AG04449 (cell line): Measurements from ENCODE around the gene CRACDL.

Experiments used
- CTCF ChIA-PET: fragments of 350-600 bp; formaldehyde crosslinking; extraction: SDS; loops from one replicate; lab custom pipeline; 2021; ENCODE audit warnings: antibody characterized with exemption; lab: Yijun Ruan, JAX
- POLR2A ChIA-PET: fragments of 400-600, 350-600 bp; formaldehyde crosslinking; extraction: SDS; loops from one replicate; lab custom pipeline; 2020; ENCODE audit warnings: antibody characterized with exemption, inconsistent platforms; lab: Yijun Ruan, JAX
- DNase-seq: peaks from one replicate; pipeline ENCODE4 v3.0.0-alpha.2; 2010; ENCODE audit warnings: low read depth, low spot score
- H3K4me3 ChIP-seq: 2 replicates; pipeline ENCODE4 v1.5.1; 2011; ENCODE audit warnings: low read depth, mild to moderate bottlenecking, control low read depth, low read length
- TF ChIP-seq, protein P1 (sequence below): IDR thresholded peaks from one replicate; pipeline ENCODE4 v1.5.1; 2011; ENCODE audit warnings: mild to moderate bottlenecking, moderate library complexity, low read length, control low read depth, inconsistent platforms; ENCODE audit not compliant: insufficient read depth; ENCODE audit errors: missing control alignments

Gene CRACDL, protein sequence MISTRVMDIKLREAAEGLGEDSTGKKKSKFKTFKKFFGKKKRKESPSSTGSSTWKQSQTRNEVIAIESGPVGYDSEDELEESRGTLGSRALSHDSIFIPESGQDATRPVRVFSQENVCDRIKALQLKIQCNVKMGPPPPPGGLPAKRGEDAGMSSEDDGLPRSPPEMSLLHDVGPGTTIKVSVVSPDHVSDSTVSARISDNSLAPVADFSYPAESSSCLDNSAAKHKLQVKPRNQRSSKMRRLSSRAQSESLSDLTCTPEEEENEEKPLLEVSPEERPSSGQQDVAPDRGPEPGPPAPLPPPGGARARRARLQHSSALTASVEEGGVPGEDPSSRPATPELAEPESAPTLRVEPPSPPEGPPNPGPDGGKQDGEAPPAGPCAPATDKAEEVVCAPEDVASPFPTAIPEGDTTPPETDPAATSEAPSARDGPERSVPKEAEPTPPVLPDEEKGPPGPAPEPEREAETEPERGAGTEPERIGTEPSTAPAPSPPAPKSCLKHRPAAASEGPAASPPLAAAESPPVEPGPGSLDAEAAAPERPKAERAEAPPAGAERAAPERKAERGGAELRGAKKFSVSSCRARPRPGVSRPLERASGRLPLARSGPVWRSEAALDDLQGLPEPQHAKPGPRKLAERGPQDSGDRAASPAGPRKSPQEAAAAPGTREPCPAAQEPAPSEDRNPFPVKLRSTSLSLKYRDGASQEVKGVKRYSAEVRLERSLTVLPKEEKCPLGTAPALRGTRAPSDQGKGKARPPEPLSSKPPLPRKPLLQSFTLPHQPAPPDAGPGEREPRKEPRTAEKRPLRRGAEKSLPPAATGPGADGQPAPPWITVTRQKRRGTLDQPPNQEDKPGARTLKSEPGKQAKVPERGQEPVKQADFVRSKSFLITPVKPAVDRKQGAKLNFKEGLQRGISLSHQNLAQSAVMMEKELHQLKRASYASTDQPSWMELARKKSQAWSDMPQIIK

DNA sequence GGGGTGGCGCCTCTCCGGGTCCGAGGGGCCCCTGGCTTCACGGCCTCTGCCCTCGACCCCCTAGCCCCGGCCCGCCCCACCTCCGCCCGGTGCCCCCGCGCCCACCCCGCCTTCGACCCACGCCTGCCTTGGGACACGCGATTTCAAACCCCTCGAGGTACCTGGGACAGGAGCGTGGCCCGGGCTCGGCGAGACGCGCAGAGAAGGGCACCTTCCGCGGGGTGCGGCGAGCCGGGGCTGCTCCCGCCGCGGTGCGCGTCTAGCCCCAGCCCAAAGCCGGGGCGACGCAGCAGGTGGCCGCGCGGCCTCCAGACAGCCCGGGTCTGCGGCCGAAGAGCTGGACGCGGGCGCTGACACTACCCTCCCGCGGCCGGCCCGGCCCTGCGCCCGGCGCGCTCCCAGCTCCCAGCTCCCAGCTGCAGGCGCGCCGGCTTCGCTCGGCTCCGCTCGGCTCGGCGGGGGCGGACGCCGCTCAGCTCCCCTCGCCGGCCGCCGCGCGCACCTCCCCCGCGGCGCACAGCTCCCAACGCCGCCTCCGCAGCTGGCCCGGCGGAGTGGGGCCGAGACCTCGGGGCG is at the start of gene CRACDL:
TSS of gene CRACDL (minus strand) at position 449 of the 576 bp plus-strand sequence. CDS start 89,425 bp downstream, outside the sequence.
- ChIA-PET POLR2A (no interaction called here), CTCF (no interaction called here)
- no peak within 1 kb of the TSS for H3K4me3 ChIP-seq
- TF ChIP-seq, protein P1, sequence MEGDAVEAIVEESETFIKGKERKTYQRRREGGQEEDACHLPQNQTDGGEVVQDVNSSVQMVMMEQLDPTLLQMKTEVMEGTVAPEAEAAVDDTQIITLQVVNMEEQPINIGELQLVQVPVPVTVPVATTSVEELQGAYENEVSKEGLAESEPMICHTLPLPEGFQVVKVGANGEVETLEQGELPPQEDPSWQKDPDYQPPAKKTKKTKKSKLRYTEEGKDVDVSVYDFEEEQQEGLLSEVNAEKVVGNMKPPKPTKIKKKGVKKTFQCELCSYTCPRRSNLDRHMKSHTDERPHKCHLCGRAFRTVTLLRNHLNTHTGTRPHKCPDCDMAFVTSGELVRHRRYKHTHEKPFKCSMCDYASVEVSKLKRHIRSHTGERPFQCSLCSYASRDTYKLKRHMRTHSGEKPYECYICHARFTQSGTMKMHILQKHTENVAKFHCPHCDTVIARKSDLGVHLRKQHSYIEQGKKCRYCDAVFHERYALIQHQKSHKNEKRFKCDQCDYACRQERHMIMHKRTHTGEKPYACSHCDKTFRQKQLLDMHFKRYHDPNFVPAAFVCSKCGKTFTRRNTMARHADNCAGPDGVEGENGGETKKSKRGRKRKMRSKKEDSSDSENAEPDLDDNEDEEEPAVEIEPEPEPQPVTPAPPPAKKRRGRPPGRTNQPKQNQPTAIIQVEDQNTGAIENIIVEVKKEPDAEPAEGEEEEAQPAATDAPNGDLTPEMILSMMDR = no peak
- no peak for DNase-seq

DNA sequence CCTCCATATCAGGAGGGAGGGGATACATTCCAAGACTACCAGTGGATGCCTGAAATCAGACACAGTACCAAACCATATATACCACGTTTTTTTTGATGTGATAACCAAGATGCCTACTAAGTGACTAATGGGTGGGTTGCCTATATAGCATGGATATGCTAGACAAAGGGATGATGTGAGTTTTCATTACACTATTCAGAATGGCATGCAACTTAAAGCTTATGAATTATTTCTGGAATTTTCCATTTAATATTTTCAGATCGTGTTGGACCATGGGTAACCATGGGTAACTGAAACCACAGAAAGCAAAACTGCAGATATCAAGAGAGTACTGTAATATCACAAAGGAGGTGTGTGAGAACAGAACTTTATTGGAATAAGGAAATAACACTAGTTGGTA is 39.6 kb upstream of the CRACDL start:
- DNase-seq = no peak
- CTCF ChIA-PET = no interaction called here
- POLR2A ChIA-PET = no interaction called here
- no peak overlapping the region for H3K4me3 ChIP-seq
- TF ChIP-seq, protein P1 = no peak

DNA sequence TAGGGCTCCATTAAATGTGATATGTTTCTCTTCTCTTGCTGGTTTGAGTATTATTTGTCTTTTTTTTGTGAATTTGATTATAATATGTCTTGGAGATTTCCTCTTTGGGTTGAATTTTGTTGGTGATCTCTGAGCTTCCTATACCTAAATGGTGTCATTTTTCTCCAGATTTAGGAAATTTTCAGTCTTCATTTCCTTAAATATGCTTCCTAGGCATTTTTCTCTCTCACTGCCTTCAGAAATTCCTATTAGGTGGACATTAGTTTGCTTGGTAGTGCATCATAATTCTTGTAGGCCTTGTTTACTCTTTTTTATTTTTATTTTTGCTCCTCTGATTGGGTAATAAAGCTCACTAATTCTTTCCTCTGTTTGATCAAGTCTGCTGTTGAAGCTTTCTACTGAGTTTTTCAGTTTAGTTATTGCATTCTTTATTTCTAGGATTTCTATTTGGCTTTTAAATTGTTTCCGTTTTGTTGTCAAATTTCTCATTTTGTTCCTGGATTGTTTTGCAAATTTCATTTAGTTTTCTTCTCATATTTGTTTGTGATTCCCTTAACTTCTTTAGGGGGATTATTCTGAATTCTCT is 36.6 kb upstream of the CRACDL start:
- H3K4me3 ChIP-seq = no peak overlapping the region
- TF ChIP-seq, protein P1 = no peak
- DNase-seq = no peak
- POLR2A ChIA-PET = no interaction called here
- CTCF ChIA-PET = no interaction called here

DNA sequence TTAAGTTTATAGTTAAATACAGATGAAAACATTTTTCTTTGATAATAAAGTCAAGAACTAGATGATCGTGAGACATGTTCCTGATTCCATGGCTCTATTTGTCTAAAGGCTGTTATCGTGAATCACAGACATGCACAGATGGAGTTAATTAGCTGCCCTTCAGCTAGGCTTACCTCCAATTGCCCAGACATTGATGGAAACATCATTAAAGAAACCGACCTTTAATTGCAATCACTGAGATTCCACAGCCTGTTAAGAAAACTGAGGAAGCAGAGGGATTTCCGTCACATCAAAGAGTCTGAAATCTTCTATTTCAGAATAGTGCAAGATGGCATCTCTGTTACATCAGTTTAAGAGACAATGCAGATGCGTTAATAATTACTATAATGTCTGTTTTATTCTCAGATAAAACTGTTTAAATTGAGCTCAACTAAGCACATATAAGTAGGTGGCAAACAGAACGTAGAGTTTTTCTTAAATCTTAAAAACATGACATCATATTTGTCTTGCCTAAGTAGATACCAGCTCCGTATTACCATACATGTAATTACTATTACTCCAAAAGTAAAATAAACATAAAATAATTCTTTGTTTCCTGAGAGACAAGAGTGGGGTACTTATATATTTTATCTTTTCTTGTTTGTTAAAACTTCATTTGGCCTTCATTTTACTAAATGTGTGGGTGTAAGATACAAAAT is 23.9 kb upstream of the CRACDL start:
- CTCF ChIA-PET = no interaction called here
- TF ChIP-seq, protein P1 = no peak
- no peak overlapping the region for H3K4me3 ChIP-seq
- DNase-seq = no peak
- POLR2A ChIA-PET = no interaction called here

DNA sequence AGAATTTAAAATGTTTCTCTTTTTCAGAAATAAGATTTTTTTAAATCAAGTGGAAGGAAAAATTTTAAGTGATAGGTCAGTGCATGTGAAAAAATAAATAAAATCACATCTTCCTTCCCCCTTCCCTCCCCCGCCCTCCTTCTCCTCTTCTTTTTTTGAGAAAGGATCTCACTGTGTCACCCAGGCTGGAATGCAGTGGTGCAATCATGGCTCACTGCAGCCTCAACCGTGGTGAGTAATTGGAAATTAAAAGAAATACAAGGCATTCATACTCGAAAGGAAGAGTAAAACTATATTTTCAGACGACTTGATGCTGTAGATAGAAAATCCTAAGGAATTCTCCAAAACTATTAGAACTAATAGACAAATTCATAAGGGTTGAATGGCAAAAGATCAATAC is 16.9 kb upstream of the CRACDL start:
- CTCF ChIA-PET = no interaction called here
- TF ChIP-seq, protein P1 = no peak
- POLR2A ChIA-PET = no interaction called here
- DNase-seq = no peak
- H3K4me3 ChIP-seq = no peak overlapping the region
